Measurements from ENCODE around the gene OR2T6. TPM values are rescaled to one million over a fixed set of nuclear protein-coding genes. Genes with fewer than 3 reads are reported as not detected.
"Not testable (repeated sequence)": the region's sequence is repeated elsewhere in the genome, so short reads cannot be mapped to it uniquely, and the experiment has no call there.

OR2T6 gene
- total RNA-seq: not detected
- long read RNA-seq: 0 reads

- intact Hi-C loops (cut with DNase I): no loop called here
Observed at GRCh38 chr1:248375446-248375845, at the start of gene OR2T6. Gene OR2T6 (plus strand): TSS chr1:248375746. CDS start chr1:248387609, 11,863 bp downstream.

GRCh38 chr1:248343451-248343850 is 32.1 kb upstream of the OR2T6 start:
- DNase-seq (ENCODE audit: low spot score): no peak
- intact Hi-C loops (cut with DNase I): no loop called here

More at GRCh38 chr1:248375446-248375845, at the start of gene OR2T6:
- no peak for DNase-seq (ENCODE audit: low spot score)

- no peak for DNase-seq (ENCODE audit: low spot score)
- intact Hi-C loops (cut with DNase I): no loop called here
Observed at GRCh38 chr1:248348475-248348874, 27.1 kb upstream of the OR2T6 start, which contains the start of gene OR14C36. Gene OR14C36 (plus strand): TSS chr1:248348775. CDS start chr1:248348775, 0 bp downstream.

- no peak for DNase-seq (ENCODE audit: low spot score)
- intact Hi-C loops (cut with DNase I): no loop called here
Observed at GRCh38 chr1:248359415-248359814, 16.1 kb upstream of the OR2T6 start.

GRCh38 chr1:248361121-248361715 is 14.3 kb upstream of the OR2T6 start, which contains the start of gene OR2T4:
Gene OR2T4 (plus strand): TSS chr1:248361665. CDS start chr1:248361665, 0 bp downstream.
- DNase-seq (ENCODE audit: low spot score): no peak
- intact Hi-C loops (cut with DNase I): no loop called here

GRCh38 chr1:248366609-248367008 is 8.9 kb upstream of the OR2T6 start:
- no peak for DNase-seq (ENCODE audit: low spot score)
- intact Hi-C loops (cut with DNase I): no loop called here

GRCh38 chr1:248372394-248372793 is 3.2 kb upstream of the OR2T6 start:
- intact Hi-C loops (cut with DNase I): no loop called here
- no peak for DNase-seq (ENCODE audit: low spot score)

- intact Hi-C loops (cut with DNase I): no loop called here
- DNase-seq (ENCODE audit: low spot score): no peak
Observed at GRCh38 chr1:248373761-248374160, 1.8 kb upstream of the OR2T6 start.

- intact Hi-C loops (cut with DNase I): no loop called here
- no peak for DNase-seq (ENCODE audit: low spot score)
Observed at GRCh38 chr1:248376916-248377315, 1.4 kb downstream of the OR2T6 start.

- intact Hi-C loops (cut with DNase I): no loop called here
- no peak for DNase-seq (ENCODE audit: low spot score)
Observed at GRCh38 chr1:248380854-248381253, 5.3 kb downstream of the OR2T6 start.

- DNase-seq (ENCODE audit: low spot score): no peak
- intact Hi-C loops (cut with DNase I): no loop called here
Observed at GRCh38 chr1:248388426-248388825, 12.9 kb downstream of the OR2T6 start.

- intact Hi-C loops (cut with DNase I): no loop called here
- no peak for DNase-seq (ENCODE audit: low spot score)
Observed at GRCh38 chr1:248393050-248393449, 17.5 kb downstream of the OR2T6 start.

- intact Hi-C loops (cut with DNase I): no loop called here
- no peak for DNase-seq (ENCODE audit: low spot score)
Observed at GRCh38 chr1:248402748-248403147, 27.2 kb downstream of the OR2T6 start, which contains the start of gene OR2T1. Gene OR2T1 (plus strand): TSS chr1:248403048. CDS start chr1:248406148, 3,100 bp downstream.

- intact Hi-C loops (cut with DNase I): no loop called here
- no peak for DNase-seq (ENCODE audit: low spot score)
Observed at GRCh38 chr1:248404024-248404423, 28.5 kb downstream of the OR2T6 start.

- intact Hi-C loops (cut with DNase I): no loop called here
- DNase-seq (ENCODE audit: low spot score): no peak
Observed at GRCh38 chr1:248406721-248407692, 31.5 kb downstream of the OR2T6 start.

GRCh38 chr1:248416226-248416625 is 40.7 kb downstream of the OR2T6 start:
- no peak for DNase-seq (ENCODE audit: low spot score)
- intact Hi-C loops (cut with DNase I): no loop called here

- no peak for DNase-seq (ENCODE audit: low spot score)
- intact Hi-C loops (cut with DNase I): no loop called here
Observed at GRCh38 chr1:248417854-248418253, 42.3 kb downstream of the OR2T6 start.

GRCh38 chr1:248421384-248421783 is 45.8 kb downstream of the OR2T6 start:
- no peak for DNase-seq (ENCODE audit: low spot score)
- intact Hi-C loops (cut with DNase I): no loop called here

- intact Hi-C loops (cut with DNase I); DNase-seq (ENCODE audit: low spot score): not testable (repeated sequence)
Observed at GRCh38 chr1:248427526-248428191, 52.1 kb downstream of the OR2T6 start.

GRCh38 chr1:248428192-248428533 is 52.6 kb downstream of the OR2T6 start:
- intact Hi-C loops (cut with DNase I); DNase-seq (ENCODE audit: low spot score): not testable (repeated sequence)

All from cardiac septum (tissue), 1 donor.